Caco-2 (cell line): ENCODE measurements around the gene BCKDK. TPM values are rescaled to one million over a fixed set of nuclear protein-coding genes. Genes with fewer than 3 reads are reported as not detected.

Experiments
- BruUV-seq: library from RNA; stranded (reverse); fragments of 400-500 nt; replicated peaks from 2 replicates; lab custom pipeline; 2021; lab: Mats Ljungman, UMichigan
- CTCF ChIA-PET: fragments of 300-600 bp; sonication (Branson Sonifier 250); formaldehyde crosslinking; loops from one replicate; lab custom pipeline; 2022; ENCODE audit warnings: antibody characterized with exemption; lab: Charles Lee
- POLR2A ChIA-PET: fragments of 300-600 bp; sonication (Branson Sonifier 250); formaldehyde crosslinking; loops from one replicate; lab custom pipeline; 2022; ENCODE audit warnings: antibody characterized with exemption; lab: Charles Lee
- DNase-seq, 2 experiments: peaks; one replicate each; pipeline versions ENCODE4 v3.0.0 to v3.0.0-alpha.2; 2020 to 2022
- H3K27me3 ChIP-seq: replicated peaks from 2 replicates; pipeline ENCODE4 v1.6.0; 2011; ENCODE audit warnings: low read length; ENCODE audit not compliant: control insufficient read depth, insufficient read depth
- H3K36me3 ChIP-seq: 2 replicates; pipeline ENCODE4 v1.5.1; 2011; ENCODE audit warnings: low read length; ENCODE audit not compliant: control insufficient read depth, insufficient read depth
- H3K4me1 ChIP-seq: fragments of 250-450 bp; sonication (Bioruptor Pico); 2 replicates; pipeline ENCODE4 v1.5.1; 2020; ENCODE audit warnings: mild to moderate bottlenecking
- H3K4me3 ChIP-seq: 2 replicates; pipeline ENCODE4 v1.5.1; 2011; ENCODE audit warnings: low read depth, mild to moderate bottlenecking, control low read depth, low read length
- H3K9me3 ChIP-seq: fragments of 250-450 bp; sonication (Bioruptor Pico); 2 replicates; pipeline ENCODE4 v1.5.1; 2020; ENCODE audit warnings: mild to moderate bottlenecking, moderate library complexity
- H3K27ac Mint-ChIP-seq: one replicate; pipeline ENCODE4 v1.8.0; 2022; ENCODE audit warnings: mixed read lengths; ENCODE audit not compliant: unreplicated experiment
- H3K27me3 Mint-ChIP-seq: one replicate; pipeline ENCODE4 v1.8.0; 2022; ENCODE audit warnings: mixed read lengths; ENCODE audit not compliant: insufficient read depth, unreplicated experiment
- H3K36me3 Mint-ChIP-seq: one replicate; pipeline ENCODE4 v1.8.0; 2022; ENCODE audit warnings: mild to moderate bottlenecking, mixed read lengths; ENCODE audit not compliant: insufficient read depth, unreplicated experiment
- H3K4me1 Mint-ChIP-seq: one replicate; pipeline ENCODE4 v1.8.0; 2022; ENCODE audit warnings: low read depth, mixed read lengths; ENCODE audit not compliant: unreplicated experiment
- H3K4me3 Mint-ChIP-seq: one replicate; pipeline ENCODE4 v1.8.0; 2022; ENCODE audit warnings: mild to moderate bottlenecking, moderate library complexity, mixed read lengths; ENCODE audit not compliant: unreplicated experiment
- H3K9me3 Mint-ChIP-seq: one replicate; pipeline ENCODE4 v1.8.0; 2022; ENCODE audit warnings: mixed read lengths; ENCODE audit not compliant: unreplicated experiment
- intact Hi-C: fragments of 100-400 bp; cut with micrococcal nuclease; formaldehyde crosslinking; loops from one replicate; pipeline ENCODE4 v1.10.0; 2022; ENCODE audit not compliant: unreplicated experiment
- total RNA-seq: library from RNA; stranded (reverse); gene quantifications from 2 replicates; pipeline ENCODE4 v1.2.3, GENCODE V29; 2022
- TF ChIP-seq, protein P1 (sequence below), 2 experiments: fragments of 200-600 bp in 1 of 2; IDR thresholded peaks; 1 replicate in 1 of 2; 2 replicates in 1 of 2; pipeline versions ENCODE4 v1.5.1 to v1.8.0; 2011 to 2022; ENCODE audit warnings: antibody characterized with exemption in 1 of 2, control low read depth in 1 of 2, inconsistent platforms in 1 of 2, low read depth in 1 of 2, low read length in 1 of 2, mild to moderate bottlenecking in 1 of 2, moderate library complexity in 1 of 2; ENCODE audit not compliant: insufficient read depth in 1 of 2, severe bottlenecking in 1 of 2, unreplicated experiment in 1 of 2

Gene BCKDK
- total RNA-seq, 1 experiment from 2014 or later = 34.1 TPM

GRCh38 chr16:31130336-31130891, 22.2 kb downstream of the BCKDK start:
- Mint-ChIP-seq H3K4me1 (peaks cover 33% of the 10 kb centered on the region), H3K27ac (peak overlapping the region; percentile 75), H3K36me3 (peaks cover 54% of the 10 kb centered on the region), H3K4me3 (peak overlapping the region; percentile 76), H3K9me3 (no peaks in the 10 kb centered on the region), H3K27me3 (no peaks in the 10 kb centered on the region)
- Histone ChIP-seq H3K9me3 (no peaks in the 10 kb centered on the region), H3K4me3 (no peak overlapping the region), H3K36me3 (peaks cover 6% of the 10 kb centered on the region), H3K27me3 (no peaks in the 10 kb centered on the region), H3K4me1 (peaks cover 41% of the 10 kb centered on the region)
- no TSS peak for BruUV-seq
- ChIA-PET CTCF (interaction anchor here (2.0 to 2.8 kb wide), 2 partner anchors 12 to 13 kb away, joined by 8 to 30 read pairs; partner anchors contain the start of gene KAT8), POLR2A (interaction anchor here (0.7 to 3.2 kb wide), 4 partner anchors 9 to 91 kb away, joined by 3 to 35 read pairs (median 14); partner anchors contain the start of gene KAT8)
- intact Hi-C loops = loop anchor here (10.0 kb wide), 1 partner anchor 324 kb away; the partner anchor contains the start of gene ARMC5
- DNase-seq = no peak
- TF ChIP-seq, protein P1, sequence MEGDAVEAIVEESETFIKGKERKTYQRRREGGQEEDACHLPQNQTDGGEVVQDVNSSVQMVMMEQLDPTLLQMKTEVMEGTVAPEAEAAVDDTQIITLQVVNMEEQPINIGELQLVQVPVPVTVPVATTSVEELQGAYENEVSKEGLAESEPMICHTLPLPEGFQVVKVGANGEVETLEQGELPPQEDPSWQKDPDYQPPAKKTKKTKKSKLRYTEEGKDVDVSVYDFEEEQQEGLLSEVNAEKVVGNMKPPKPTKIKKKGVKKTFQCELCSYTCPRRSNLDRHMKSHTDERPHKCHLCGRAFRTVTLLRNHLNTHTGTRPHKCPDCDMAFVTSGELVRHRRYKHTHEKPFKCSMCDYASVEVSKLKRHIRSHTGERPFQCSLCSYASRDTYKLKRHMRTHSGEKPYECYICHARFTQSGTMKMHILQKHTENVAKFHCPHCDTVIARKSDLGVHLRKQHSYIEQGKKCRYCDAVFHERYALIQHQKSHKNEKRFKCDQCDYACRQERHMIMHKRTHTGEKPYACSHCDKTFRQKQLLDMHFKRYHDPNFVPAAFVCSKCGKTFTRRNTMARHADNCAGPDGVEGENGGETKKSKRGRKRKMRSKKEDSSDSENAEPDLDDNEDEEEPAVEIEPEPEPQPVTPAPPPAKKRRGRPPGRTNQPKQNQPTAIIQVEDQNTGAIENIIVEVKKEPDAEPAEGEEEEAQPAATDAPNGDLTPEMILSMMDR (IDR thresholded peaks at IDR 0.05; ENCODE audit: insufficient read depth in 1 of 2, low read depth in 1 of 2, low read length in 1 of 2, severe bottlenecking in 1 of 2, unreplicated experiment in 1 of 2) = no peak

DNA sequence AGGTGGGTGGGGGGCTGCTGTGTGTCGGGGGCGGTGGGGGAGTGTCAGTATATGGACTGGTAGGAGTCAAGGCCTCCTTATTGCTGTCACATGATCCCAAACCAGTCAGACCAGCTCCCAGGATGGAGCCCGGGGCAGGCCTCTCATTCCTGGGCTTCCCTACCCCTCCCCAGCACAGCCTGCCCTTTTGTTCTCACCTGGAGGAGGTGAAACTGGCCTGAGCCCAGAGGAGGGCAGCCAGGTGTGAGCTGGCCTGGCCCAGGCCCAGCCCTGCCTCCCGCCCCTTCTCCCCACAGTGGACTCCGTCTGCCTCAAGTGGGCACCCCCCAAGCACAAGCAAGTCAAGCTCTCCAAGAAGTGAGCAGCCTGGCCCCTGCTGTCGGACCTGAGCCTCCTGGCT, 22.7 kb downstream of the BCKDK start:
- H3K4me1 ChIP-seq = peaks cover 44% of the 10 kb centered on the region
- peak overlapping the region; percentile 75 for H3K27ac Mint-ChIP-seq

GRCh38 chr16:31131416-31131815, 23.2 kb downstream of the BCKDK start:
- peaks cover 58% of the 10 kb centered on the region for H3K36me3 Mint-ChIP-seq
- ChIA-PET CTCF (interaction anchor here (1.3 to 2.8 kb wide), 3 partner anchors 11 to 328 kb away, joined by 3 to 30 read pairs (median 8); partner anchors contain the start of genes ARMC5 and KAT8), POLR2A (interaction anchor here (1.0 to 3.2 kb wide), 4 partner anchors 11 to 57 kb away, joined by 3 to 35 read pairs (median 12); partner anchors contain the start of genes FUS, KAT8, ZNF646 and ZNF668)
- H3K4me3 ChIP-seq = no peak overlapping the region
- peaks cover 6% of the 10 kb centered on the region for H3K36me3 ChIP-seq
- peaks cover 49% of the 10 kb centered on the region for H3K4me1 ChIP-seq
- no TSS peak for BruUV-seq
- peak overlapping the region; percentile 75 for H3K27ac Mint-ChIP-seq
- no peaks in the 10 kb centered on the region for H3K9me3 ChIP-seq
- intact Hi-C loops = loop anchor here (1.0 to 10.0 kb wide), 3 partner anchors 11 to 323 kb away; partner anchors contain the start of genes ARMC5 and KAT8
- H3K4me1 Mint-ChIP-seq = peaks cover 43% of the 10 kb centered on the region
- H3K27me3 Mint-ChIP-seq = no peaks in the 10 kb centered on the region
- no peaks in the 10 kb centered on the region for H3K27me3 ChIP-seq
- TF ChIP-seq, protein P1 (IDR thresholded peaks at IDR 0.05; ENCODE audit: insufficient read depth in 1 of 2, low read depth in 1 of 2, low read length in 1 of 2, severe bottlenecking in 1 of 2, unreplicated experiment in 1 of 2) = no peak
- H3K4me3 Mint-ChIP-seq = peak overlapping the region; percentile 76
- DNase-seq = no peak
- no peaks in the 10 kb centered on the region for H3K9me3 Mint-ChIP-seq

More for the DNA sequence above, 22.7 kb downstream of the BCKDK start:
- Mint-ChIP-seq H3K4me1 (peaks cover 37% of the 10 kb centered on the region), H3K4me3 (peak overlapping the region; percentile 76), H3K9me3 (no peaks in the 10 kb centered on the region), H3K27me3 (no peaks in the 10 kb centered on the region), H3K36me3 (peaks cover 56% of the 10 kb centered on the region)
- ChIA-PET CTCF (interaction anchor here (1.3 to 2.8 kb wide), 3 partner anchors 12 to 329 kb away, joined by 3 to 30 read pairs (median 8); partner anchors contain the start of genes ARMC5 and KAT8), POLR2A (interaction anchor here (0.7 to 3.2 kb wide), 5 partner anchors 10 to 92 kb away, joined by 3 to 35 read pairs (median 9); partner anchors contain the start of genes KAT8, ZNF646 and ZNF668)
- peaks cover 6% of the 10 kb centered on the region for H3K36me3 ChIP-seq
- intact Hi-C loops = loop anchor here (1.0 to 10.0 kb wide), 3 partner anchors 11 to 324 kb away; partner anchors contain the start of genes ARMC5 and KAT8
- TF ChIP-seq, protein P1 (IDR thresholded peaks at IDR 0.05; ENCODE audit: insufficient read depth in 1 of 2, low read depth in 1 of 2, low read length in 1 of 2, severe bottlenecking in 1 of 2, unreplicated experiment in 1 of 2) = no peak
- no peak overlapping the region for H3K4me3 ChIP-seq
- H3K9me3 ChIP-seq = no peaks in the 10 kb centered on the region
- no peaks in the 10 kb centered on the region for H3K27me3 ChIP-seq
- BruUV-seq = no TSS peak
- peak; percentile 92 to 94 for DNase-seq
